Measurements from ENCODE around the gene PPP1R26. TPM values are rescaled to one million over a fixed set of nuclear protein-coding genes. Genes with fewer than 3 reads are reported as not detected.

The PPP1R26 gene
- total RNA-seq, 1 donor from 2014 or later: 23.0 TPM

DNA sequence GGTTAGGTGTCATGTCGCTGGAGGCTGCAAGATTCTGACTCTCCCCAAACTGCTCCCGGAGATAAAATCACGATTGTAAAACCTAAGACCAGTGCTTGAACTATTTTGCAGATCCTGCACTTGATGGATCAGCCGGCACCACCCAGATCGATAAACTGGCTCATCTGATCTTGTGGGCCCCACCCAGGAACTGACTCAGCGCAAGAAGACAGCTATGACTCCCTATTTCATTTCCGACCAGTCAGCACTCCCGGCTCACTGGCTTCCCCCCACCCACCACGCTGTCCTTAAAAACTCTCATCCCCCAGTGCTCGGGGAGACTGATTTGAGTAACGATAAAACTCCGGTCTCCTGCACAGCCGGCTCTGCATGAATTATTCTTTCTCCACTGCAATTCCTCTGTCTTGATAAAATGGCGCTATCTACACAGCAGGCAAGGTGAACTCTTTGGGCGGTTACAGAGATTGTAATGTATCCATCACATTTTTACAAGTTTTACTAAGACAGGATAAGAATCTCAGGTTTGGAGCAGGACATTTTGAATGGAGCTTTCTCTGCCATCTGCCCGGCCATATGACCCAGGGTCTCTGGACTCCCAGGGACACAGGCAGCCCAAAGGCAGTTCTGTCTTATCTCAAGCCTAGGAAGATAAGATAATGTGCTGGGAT lies 10.6 kb upstream of the PPP1R26 start:
- H3K9me3 ChIP-seq (ENCODE audit: low read depth): no peaks in the 10 kb centered on the region
- H3K27me3 Mint-ChIP-seq (ENCODE audit: insufficient read depth, low read depth): peaks cover 8% of the 10 kb centered on the region
- H3K4me1 ChIP-seq: peaks cover 41% of the 10 kb centered on the region
- TF ChIP-seq, protein P1, sequence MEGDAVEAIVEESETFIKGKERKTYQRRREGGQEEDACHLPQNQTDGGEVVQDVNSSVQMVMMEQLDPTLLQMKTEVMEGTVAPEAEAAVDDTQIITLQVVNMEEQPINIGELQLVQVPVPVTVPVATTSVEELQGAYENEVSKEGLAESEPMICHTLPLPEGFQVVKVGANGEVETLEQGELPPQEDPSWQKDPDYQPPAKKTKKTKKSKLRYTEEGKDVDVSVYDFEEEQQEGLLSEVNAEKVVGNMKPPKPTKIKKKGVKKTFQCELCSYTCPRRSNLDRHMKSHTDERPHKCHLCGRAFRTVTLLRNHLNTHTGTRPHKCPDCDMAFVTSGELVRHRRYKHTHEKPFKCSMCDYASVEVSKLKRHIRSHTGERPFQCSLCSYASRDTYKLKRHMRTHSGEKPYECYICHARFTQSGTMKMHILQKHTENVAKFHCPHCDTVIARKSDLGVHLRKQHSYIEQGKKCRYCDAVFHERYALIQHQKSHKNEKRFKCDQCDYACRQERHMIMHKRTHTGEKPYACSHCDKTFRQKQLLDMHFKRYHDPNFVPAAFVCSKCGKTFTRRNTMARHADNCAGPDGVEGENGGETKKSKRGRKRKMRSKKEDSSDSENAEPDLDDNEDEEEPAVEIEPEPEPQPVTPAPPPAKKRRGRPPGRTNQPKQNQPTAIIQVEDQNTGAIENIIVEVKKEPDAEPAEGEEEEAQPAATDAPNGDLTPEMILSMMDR (IDR thresholded peaks at IDR 0.05): no peak
- TF ChIP-seq EZH2 (IDR thresholded peaks at IDR 0.05): no peak
- no peak for TF ChIP-seq EZH2phosphoT487 (IDR thresholded peaks at IDR 0.05)
- H3K9me3 Mint-ChIP-seq: no peaks in the 10 kb centered on the region
- no peak overlapping the region for H3K9ac ChIP-seq
- H3K36me3 Mint-ChIP-seq: no peaks in the 10 kb centered on the region
- no peak overlapping the region for H2AFZ ChIP-seq (replicated peaks)
- H3K27ac ChIP-seq: no peak overlapping the region
- H3K4me1 Mint-ChIP-seq: peaks cover 54% of the 10 kb centered on the region
- no peak overlapping the region for H3K4me3 ChIP-seq
- no peaks in the 10 kb centered on the region for H3K79me2 ChIP-seq (ENCODE audit: low read depth)
- no peaks in the 10 kb centered on the region for H3K36me3 ChIP-seq
- no peak for DNase-seq (ENCODE audit: low spot score)
- H3K27ac Mint-ChIP-seq: peak overlapping the region; percentile 35
- no peak overlapping the region for H3K4me3 Mint-ChIP-seq
- no peaks in the 10 kb centered on the region for H3K27me3 ChIP-seq
- no peaks in the 10 kb centered on the region for H4K20me1 ChIP-seq (ENCODE audit: low read depth)
- peaks cover 18% of the 10 kb centered on the region for H3F3A ChIP-seq (ENCODE audit: low read depth)
- peak overlapping the region; percentile 22 for H3K4me2 ChIP-seq

DNA sequence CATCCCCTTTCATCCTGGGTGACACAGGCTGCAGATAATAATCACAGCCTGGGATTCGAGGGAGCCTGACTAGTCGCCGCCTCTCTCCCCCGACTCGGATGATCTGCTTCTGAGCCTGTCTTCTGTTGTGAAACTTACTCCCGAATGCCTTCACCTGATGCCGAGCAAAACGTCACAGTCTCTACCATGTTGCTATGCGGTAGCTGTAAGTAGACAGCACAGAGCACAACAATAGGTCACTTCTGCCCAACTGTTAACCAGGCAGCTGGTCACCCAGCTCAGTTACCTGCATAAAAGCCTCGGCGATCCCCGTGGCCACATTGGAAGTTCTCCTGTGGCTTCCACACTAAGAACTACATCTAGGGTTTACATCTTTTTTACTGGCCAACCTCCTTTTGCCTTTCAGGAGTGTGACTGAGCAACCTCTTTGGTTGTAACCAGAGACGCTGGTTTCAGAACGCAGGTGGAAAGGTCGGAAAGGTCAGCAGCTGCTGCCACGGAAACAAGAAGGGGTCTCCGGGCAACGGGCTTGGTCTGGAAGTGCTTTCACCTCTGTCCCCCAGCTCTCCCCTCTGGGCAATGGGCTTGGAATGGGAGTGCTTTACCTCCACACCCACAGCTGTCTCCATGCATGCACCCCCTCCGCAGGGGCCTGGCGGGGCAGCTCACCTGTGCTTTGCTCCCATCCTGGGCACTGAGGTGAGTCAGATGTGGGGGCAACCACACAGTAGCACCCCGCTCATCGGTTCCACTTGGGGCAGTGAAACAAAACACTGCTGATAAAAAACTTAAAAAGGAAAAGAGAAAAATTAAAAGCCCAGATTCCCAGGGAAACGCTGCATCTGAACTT lies 7.6 kb upstream of the PPP1R26 start:
- no peaks in the 10 kb centered on the region for H3K9me3 Mint-ChIP-seq
- Histone ChIP-seq H3K4me3 (peak overlapping the region; percentile 22), H3K27me3 (no peaks in the 10 kb centered on the region), H4K20me1 (ENCODE audit: low read depth) (no peaks in the 10 kb centered on the region), H3K4me1 (peaks cover 48% of the 10 kb centered on the region), H3K4me2 (peak overlapping the region; percentile 81), H3K36me3 (no peaks in the 10 kb centered on the region), H3K9ac (no peak overlapping the region), H2AFZ (replicated peaks) (peak overlapping the region; percentile 12), H3K79me2 (ENCODE audit: low read depth) (no peaks in the 10 kb centered on the region), H3F3A (ENCODE audit: low read depth) (peaks cover 18% of the 10 kb centered on the region), H3K27ac (peak overlapping the region; percentile 91), H3K9me3 (ENCODE audit: low read depth) (no peaks in the 10 kb centered on the region)
- TF ChIP-seq, protein P1 (IDR thresholded peaks at IDR 0.05): no peak
- H3K4me1 Mint-ChIP-seq: peaks cover 65% of the 10 kb centered on the region
- peak overlapping the region; percentile 99 for H3K27ac Mint-ChIP-seq
- peak overlapping the region; percentile 80 for H3K4me3 Mint-ChIP-seq
- no peaks in the 10 kb centered on the region for H3K36me3 Mint-ChIP-seq
- peak; percentile 91 for DNase-seq (ENCODE audit: low spot score)
- peaks cover 6% of the 10 kb centered on the region for H3K27me3 Mint-ChIP-seq (ENCODE audit: insufficient read depth, low read depth)

DNA sequence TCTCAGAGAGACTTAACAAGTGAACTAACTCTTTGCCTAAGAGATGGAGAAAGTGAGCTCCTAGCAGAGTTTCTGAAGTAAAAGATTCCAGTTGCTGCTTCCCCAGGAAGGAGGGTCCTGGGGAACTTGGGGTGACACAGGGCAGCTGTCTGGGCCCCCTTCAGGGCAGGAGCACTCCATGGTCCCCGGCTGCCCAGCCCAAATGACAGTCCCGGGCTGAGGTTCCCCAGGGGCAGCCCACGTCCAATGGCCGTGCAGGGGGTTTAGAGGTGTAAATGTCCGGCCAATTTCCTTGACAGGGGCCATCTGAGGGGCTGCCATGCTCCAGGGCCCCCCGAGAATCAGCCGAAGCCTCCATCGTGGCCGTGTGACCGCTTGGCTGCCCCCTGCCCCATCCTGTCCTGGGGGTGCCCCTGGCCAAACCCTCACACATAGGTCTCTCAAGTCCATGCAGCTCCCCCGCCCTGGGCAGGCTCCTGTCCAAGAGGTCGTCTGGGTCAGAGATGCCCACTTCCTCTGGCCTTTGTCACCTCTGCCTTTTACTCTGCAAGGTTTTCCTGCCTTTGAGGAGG lies 5.5 kb upstream of the PPP1R26 start:
- no peak overlapping the region for H3K9ac ChIP-seq
- H3K27ac ChIP-seq: no peak overlapping the region
- no peak overlapping the region for H2AFZ ChIP-seq (replicated peaks)
- Mint-ChIP-seq H3K27me3 (ENCODE audit: insufficient read depth, low read depth) (peaks cover 13% of the 10 kb centered on the region), H3K9me3 (no peaks in the 10 kb centered on the region), H3K4me1 (peaks cover 69% of the 10 kb centered on the region), H3K36me3 (no peaks in the 10 kb centered on the region), H3K27ac (peak overlapping the region; percentile 76), H3K4me3 (no peak overlapping the region)
- no peak overlapping the region for H3K4me3 ChIP-seq
- H4K20me1 ChIP-seq (ENCODE audit: low read depth): peaks cover 5% of the 10 kb centered on the region
- no peaks in the 10 kb centered on the region for H3K36me3 ChIP-seq
- TF ChIP-seq, protein P1 (IDR thresholded peaks at IDR 0.05): no peak
- TF ChIP-seq EZH2 (IDR thresholded peaks at IDR 0.05) (no peak), EZH2phosphoT487 (IDR thresholded peaks at IDR 0.05) (no peak)
- H3K4me1 ChIP-seq: peaks cover 46% of the 10 kb centered on the region
- H3K79me2 ChIP-seq (ENCODE audit: low read depth): no peaks in the 10 kb centered on the region
- no peak for DNase-seq (ENCODE audit: low spot score)
- no peaks in the 10 kb centered on the region for H3K9me3 ChIP-seq (ENCODE audit: low read depth)
- H3F3A ChIP-seq (ENCODE audit: low read depth): peaks cover 31% of the 10 kb centered on the region
- no peak overlapping the region for H3K4me2 ChIP-seq
- no peaks in the 10 kb centered on the region for H3K27me3 ChIP-seq
